Stimulated activated CD4-positive, alpha-beta T cell treated with anti-CD3 and anti-CD28 coated beads, Interleukin-2, amount 100 ng/mL, for 4 hours (primary cell): Measurements from ENCODE around the gene C1orf226.

Source experiments
- DNase-seq: peaks from one replicate; pipeline ENCODE4 v3.0.0-alpha.2; 2020; ENCODE audit warnings: low read depth

C1orf226 gene

GRCh38 chr1:162385280-162385623 lies 3.7 kb downstream of the C1orf226 start:
- no peak for DNase-seq

GRCh38 chr1:162385702-162386101 lies 4.2 kb downstream of the C1orf226 start:
- no peak for DNase-seq

GRCh38 chr1:162386292-162387225 lies 5.0 kb downstream of the C1orf226 start:
- no peak for DNase-seq

GRCh38 chr1:162387226-162388082 lies 5.9 kb downstream of the C1orf226 start:
- no peak for DNase-seq

- no peak for DNase-seq
Measured at GRCh38 chr1:162388083-162388594, 6.6 kb downstream of the C1orf226 start.

GRCh38 chr1:162388615-162389014 lies 7.1 kb downstream of the C1orf226 start:
- no peak for DNase-seq

GRCh38 chr1:162389021-162389818 lies 7.7 kb downstream of the C1orf226 start:
- DNase-seq = no peak

GRCh38 chr1:162389971-162390370 lies 8.4 kb downstream of the C1orf226 start:
- no peak for DNase-seq

- no peak for DNase-seq
Measured at GRCh38 chr1:162390396-162391185, 9.1 kb downstream of the C1orf226 start.

- DNase-seq = no peak
Measured at GRCh38 chr1:162391790-162392563, 10.4 kb downstream of the C1orf226 start.

GRCh38 chr1:162396201-162396906 lies 14.8 kb downstream of the C1orf226 start:
- no peak for DNase-seq

GRCh38 chr1:162397039-162397448 lies 15.5 kb downstream of the C1orf226 start:
- no peak for DNase-seq

GRCh38 chr1:162397943-162398560 lies 16.5 kb downstream of the C1orf226 start:
- no peak for DNase-seq

GRCh38 chr1:162398999-162399580 lies 17.6 kb downstream of the C1orf226 start:
- DNase-seq = no peak

GRCh38 chr1:162400790-162401355 lies 19.3 kb downstream of the C1orf226 start:
- no peak for DNase-seq

GRCh38 chr1:162404550-162405160 lies 23.1 kb downstream of the C1orf226 start:
- DNase-seq = no peak

- DNase-seq = no peak
Measured at GRCh38 chr1:162405800-162406199, 24.3 kb downstream of the C1orf226 start.

- no peak for DNase-seq
Measured at GRCh38 chr1:162406811-162407210, 25.3 kb downstream of the C1orf226 start.
